ENCODE measurements around the gene CTBP1.

GRCh38 chr4:1234309-1234695, 14.6 kb downstream of the CTBP1 start:
- TF ChIP-seq CTCF (conservative IDR thresholded peaks at IDR 0.05) (no peak), ZFX (IDR thresholded peaks at IDR 0.05) (no peak)
